Tibial artery (tissue), 4 donors: ENCODE data around the gene DNTTIP2.

Experiments used
- DNase-seq, 2 donors: peaks; one replicate each; pipeline ENCODE4 v3.0.0-alpha.2; 2019
- H3K27ac ChIP-seq, 2 donors: fragments of 200-600 bp; sonication (generic) in 1 of 2; 1 replicate in 1 of 2; 2 replicates in 1 of 2; pipeline ENCODE4 v1.5.1; 2018 to 2019; ENCODE audit warnings: mild to moderate bottlenecking in 1 of 2
- H3K27me3 ChIP-seq, 2 donors: fragments of 200-600 bp; sonication (generic) in 1 of 2; one replicate each; pipeline versions ENCODE4 v1.5.1 to v1.6.0; 2016 to 2019
- H3K36me3 ChIP-seq, 3 donors: fragments of 200-600 bp; sonication (generic) in 2 of 3; one replicate each; pipeline ENCODE4 v1.5.1; 2016 to 2019; ENCODE audit warnings: mild to moderate bottlenecking in 2 of 3
- H3K4me1 ChIP-seq, 4 donors: fragments of 200-600 bp; sonication (generic) in 2 of 4; 1 replicate in 3 of 4; 2 replicates in 1 of 4; pipeline ENCODE4 v1.5.1; 2016 to 2019
- H3K4me3 ChIP-seq, 2 donors: fragments of 200-600 bp; sonication (generic) in 1 of 2; 1 replicate in 1 of 2; 2 replicates in 1 of 2; pipeline ENCODE4 v1.5.1; 2018 to 2019; ENCODE audit warnings: mild to moderate bottlenecking in 2 of 2
- H3K9me3 ChIP-seq, 3 donors: fragments of 200-600 bp; sonication (generic) in 1 of 3; one replicate each; pipeline ENCODE4 v1.5.1; 2016 to 2019
- CTCF ChIP-seq, 2 experiments: fragments of 200-600 bp in 1 of 2; fragments of 450-650 bp in 1 of 2; IDR thresholded peaks; one replicate each; pipeline ENCODE4 v1.5.1; 2017 to 2019; ENCODE audit warnings: antibody characterized with exemption in 2 of 2, mild to moderate bottlenecking in 1 of 2, moderate library complexity in 1 of 2
- intact Hi-C: fragments of 100-400 bp; cut with DNase I; formaldehyde crosslinking; loops from one replicate; pipeline ENCODE4 v1.15.0; 2023; ENCODE audit warnings: low total_unique reads

DNTTIP2 gene

GRCh38 chr1:93910305-93910704, 31.3 kb upstream of the DNTTIP2 start:
- Histone ChIP-seq H3K9me3 (no peaks in the 10 kb centered on the region), H3K4me3 (no peak overlapping the region), H3K27me3 (no peaks in the 10 kb centered on the region), H3K36me3 (no peaks in the 10 kb centered on the region), H3K4me1 (peaks cover 0 to 17% (median 10%) of the 10 kb centered on the region in 4 donors), H3K27ac (peak overlapping the region; percentile 74 to 83)
- DNase-seq, result no peak
- intact Hi-C loops, result no loop called here
- no peak for TF ChIP-seq CTCF (IDR thresholded peaks at IDR 0.05)

- peaks cover 0 to 17% (median 10%) of the 10 kb centered on the region in 4 donors for H3K4me1 ChIP-seq
- H3K4me3 ChIP-seq, result peak within 1 kb of the TSS; percentile 94 to 95
- no peaks in the 10 kb centered on the region for H3K9me3 ChIP-seq
- intact Hi-C loops, result no loop called here
- DNase-seq, result peak; percentile 87 to 94
- H3K27ac ChIP-seq, result peak within 1 kb of the TSS; percentile 74 to 83
- H3K27me3 ChIP-seq, result no peaks in the 10 kb centered on the region
- TF ChIP-seq CTCF (IDR thresholded peaks at IDR 0.05), result peak; percentile 75 to 89
- no peaks in the 10 kb centered on the region for H3K36me3 ChIP-seq
Observed at GRCh38 chr1:93909146-93910050, 30.4 kb upstream of the DNTTIP2 start, which contains the start of gene GCLM. TSS of gene GCLM (minus strand) at chr1:93909430. CDS start at chr1:93909163, 267 bp downstream.

GRCh38 chr1:93908394-93909145, 29.6 kb upstream of the DNTTIP2 start:
- intact Hi-C loops, result no loop called here
- H3K27ac ChIP-seq, result peak overlapping the region; percentile 74 to 83
- H3K27me3 ChIP-seq, result no peaks in the 10 kb centered on the region
- H3K4me1 ChIP-seq, result peaks cover 0 to 17% (median 10%) of the 10 kb centered on the region in 4 donors
- TF ChIP-seq CTCF (IDR thresholded peaks at IDR 0.05), result no peak
- H3K36me3 ChIP-seq, result no peaks in the 10 kb centered on the region
- H3K9me3 ChIP-seq, result no peaks in the 10 kb centered on the region
- DNase-seq, result peak in 1 of 2 donors; percentile 68
- H3K4me3 ChIP-seq, result peak overlapping the region; percentile 94 to 95

GRCh38 chr1:93907718-93908117, 28.7 kb upstream of the DNTTIP2 start:
- no peak for DNase-seq

More at GRCh38 chr1:93907718-93908117, 28.7 kb upstream of the DNTTIP2 start:
- no peaks in the 10 kb centered on the region for H3K27me3 ChIP-seq
- no peak overlapping the region for H3K27ac ChIP-seq
- H3K4me3 ChIP-seq, result peak overlapping the region; percentile 94 to 95
- no peak for TF ChIP-seq CTCF (IDR thresholded peaks at IDR 0.05)
- no peaks in the 10 kb centered on the region for H3K9me3 ChIP-seq
- intact Hi-C loops, result no loop called here
- peaks cover 0 to 17% (median 10%) of the 10 kb centered on the region in 4 donors for H3K4me1 ChIP-seq
- H3K36me3 ChIP-seq, result no peaks in the 10 kb centered on the region
